ENCODE data around the gene PLA1A.

PLA1A gene

GRCh38 chr3:119582178-119582577 is 15.5 kb upstream of the PLA1A start:
- H3K4me2 ChIP-seq = no peak overlapping the region
- no peak overlapping the region for H2AFZ ChIP-seq (ENCODE audit: low read depth)
- H3K4me1 ChIP-seq (ENCODE audit: low read depth, poor library complexity, severe bottlenecking) = no peaks in the 10 kb centered on the region
- no peak overlapping the region for H3K9ac ChIP-seq
- TF ChIP-seq CTCF (conservative IDR thresholded peaks at IDR 0.05; ENCODE audit: low read depth, low read length) = no peak
- H3K27ac ChIP-seq = no peak overlapping the region
- no peak overlapping the region for H3K4me3 ChIP-seq (IDR thresholded peaks at IDR 0.05; ENCODE audit: insufficient read depth, low read depth, low read length)
- H3K36me3 ChIP-seq (ENCODE audit: insufficient read depth) = no peaks in the 10 kb centered on the region
- H4K20me1 ChIP-seq (ENCODE audit: insufficient read depth) = no peaks in the 10 kb centered on the region
- H3K79me2 ChIP-seq (ENCODE audit: insufficient read depth, low read depth) = no peaks in the 10 kb centered on the region
- H3K27me3 ChIP-seq (ENCODE audit: insufficient read depth, low read depth) = no peaks in the 10 kb centered on the region; the same call in 1 of the 2 replicates

DNA sequence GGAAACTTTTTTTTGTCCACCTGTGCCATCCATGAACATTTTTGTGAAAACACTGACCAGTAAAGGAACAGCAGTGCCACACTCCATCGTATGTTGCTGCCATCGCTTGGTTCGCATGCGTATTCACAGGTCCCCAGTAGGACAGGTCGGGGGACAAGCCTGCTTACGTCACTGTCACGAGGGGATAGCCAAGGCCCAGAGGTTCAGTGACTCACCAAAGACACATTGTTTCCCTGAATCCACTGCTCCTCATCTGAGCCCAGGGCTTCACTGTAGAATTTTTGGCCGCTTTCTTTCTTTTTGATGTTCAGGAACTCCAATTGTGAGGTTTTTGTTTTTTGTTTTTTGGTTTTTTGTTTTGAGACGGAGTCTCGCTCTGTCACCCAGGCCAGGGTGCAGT is 12.5 kb upstream of the PLA1A start:
- Histone ChIP-seq H3K27me3 (ENCODE audit: insufficient read depth, low read depth) (no peaks in the 10 kb centered on the region), H3K27ac (no peak overlapping the region), H3K4me1 (ENCODE audit: low read depth, poor library complexity, severe bottlenecking) (no peaks in the 10 kb centered on the region), H4K20me1 (ENCODE audit: insufficient read depth) (no peaks in the 10 kb centered on the region), H3K79me2 (ENCODE audit: insufficient read depth, low read depth) (no peaks in the 10 kb centered on the region), H3K4me2 (no peak overlapping the region), H3K9ac (no peak overlapping the region), H2AFZ (ENCODE audit: low read depth) (no peak overlapping the region), H3K4me3 (IDR thresholded peaks at IDR 0.05; ENCODE audit: insufficient read depth, low read depth, low read length) (no peak overlapping the region), H3K36me3 (ENCODE audit: insufficient read depth) (no peaks in the 10 kb centered on the region)
- TF ChIP-seq CTCF (conservative IDR thresholded peaks at IDR 0.05; ENCODE audit: low read depth, low read length) = no peak

GRCh38 chr3:119585856-119586570 is 11.7 kb upstream of the PLA1A start:
- Histone ChIP-seq H3K4me3 (IDR thresholded peaks at IDR 0.05; ENCODE audit: insufficient read depth, low read depth, low read length) (no peak overlapping the region), H3K4me1 (ENCODE audit: low read depth, poor library complexity, severe bottlenecking) (no peaks in the 10 kb centered on the region), H3K36me3 (ENCODE audit: insufficient read depth) (no peaks in the 10 kb centered on the region), H3K27me3 (ENCODE audit: insufficient read depth, low read depth) (no peaks in the 10 kb centered on the region), H4K20me1 (ENCODE audit: insufficient read depth) (no peaks in the 10 kb centered on the region), H3K27ac (no peak overlapping the region), H3K4me2 (no peak overlapping the region), H3K9ac (no peak overlapping the region), H2AFZ (ENCODE audit: low read depth) (no peak overlapping the region), H3K79me2 (ENCODE audit: insufficient read depth, low read depth) (no peaks in the 10 kb centered on the region)
- no peak for TF ChIP-seq CTCF (conservative IDR thresholded peaks at IDR 0.05; ENCODE audit: low read depth, low read length)

GRCh38 chr3:119586733-119587172 is 10.9 kb upstream of the PLA1A start:
- Histone ChIP-seq H3K79me2 (ENCODE audit: insufficient read depth, low read depth) (no peaks in the 10 kb centered on the region), H3K4me2 (no peak overlapping the region), H2AFZ (ENCODE audit: low read depth) (no peak overlapping the region), H3K9ac (no peak overlapping the region), H3K36me3 (ENCODE audit: insufficient read depth) (no peaks in the 10 kb centered on the region), H3K4me1 (ENCODE audit: low read depth, poor library complexity, severe bottlenecking) (no peaks in the 10 kb centered on the region), H4K20me1 (ENCODE audit: insufficient read depth) (no peaks in the 10 kb centered on the region), H3K27me3 (ENCODE audit: insufficient read depth, low read depth) (no peaks in the 10 kb centered on the region), H3K4me3 (IDR thresholded peaks at IDR 0.05; ENCODE audit: insufficient read depth, low read depth, low read length) (no peak overlapping the region), H3K27ac (no peak overlapping the region)
- TF ChIP-seq CTCF (conservative IDR thresholded peaks at IDR 0.05; ENCODE audit: low read depth, low read length) = no peak
